ENCODE results near the gene NSG1. TPM values are rescaled to one million over a fixed set of nuclear protein-coding genes. Genes with fewer than 3 reads are reported as not detected.

NSG1 gene
- total RNA-seq, 2 experiments from 2014 or later: 10.3 to 10.4 TPM

DNA sequence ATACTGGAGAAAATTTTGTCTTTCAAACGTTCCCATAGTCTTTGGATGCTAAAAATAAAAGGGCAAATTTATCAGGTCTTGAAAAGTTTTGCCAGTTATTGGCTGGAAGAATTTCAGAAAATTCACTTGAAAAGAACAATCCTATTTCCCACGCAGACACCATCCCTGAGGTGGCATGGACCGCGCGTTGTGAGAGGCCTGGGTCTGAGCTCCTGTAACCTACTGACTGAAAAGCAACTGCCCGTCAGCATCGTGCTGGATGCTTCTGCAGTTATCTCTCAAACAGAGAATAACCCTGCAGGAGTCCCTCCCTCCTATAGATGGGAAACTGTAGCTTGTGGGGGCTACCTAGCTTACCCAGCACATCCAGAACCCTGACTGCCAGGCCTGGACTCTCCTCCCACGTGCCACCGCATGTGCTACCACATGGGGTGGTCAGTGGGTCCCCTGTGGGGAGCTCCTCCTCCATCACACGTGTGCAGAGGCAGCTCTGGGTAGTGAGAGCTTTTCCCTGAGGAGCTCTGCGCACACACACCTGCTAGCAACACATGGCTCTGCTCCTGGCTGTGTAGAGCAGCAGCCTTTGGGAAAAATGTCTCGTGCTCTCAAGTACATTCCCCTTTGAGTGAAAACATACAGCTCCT lies 36.1 kb downstream of the NSG1 start:
- Histone ChIP-seq H3K9me3 (ENCODE audit: control insufficient read depth in 1 of 2, insufficient read depth in 1 of 2, low read length in 2 of 2) (no peaks in the 10 kb centered on the region), H3K27me3 (ENCODE audit: control insufficient read depth in 1 of 2, insufficient read depth in 2 of 2, low read length in 2 of 2) (no peaks in the 10 kb centered on the region), H3K36me3 (ENCODE audit: insufficient read depth, low read length) (peaks cover 42% of the 10 kb centered on the region), H3K4me3 (ENCODE audit: low read length) (no peak overlapping the region), H3K27ac (ENCODE audit: low read depth in 1 of 2, low read length in 2 of 2) (no peak overlapping the region), H3K4me1 (ENCODE audit: insufficient read depth, low read length) (peaks cover 19% of the 10 kb centered on the region)
- Mint-ChIP-seq H3K4me1 (ENCODE audit: low read depth) (peaks cover 22% of the 10 kb centered on the region), H3K27me3 (no peaks in the 10 kb centered on the region), H3K36me3 (ENCODE audit: low read depth) (peaks cover 72% of the 10 kb centered on the region), H3K27ac (no peak overlapping the region), H3K4me3 (no peak overlapping the region), H3K9me3 (no peaks in the 10 kb centered on the region)
- no peak for DNase-seq
- intact Hi-C loops (cut with DNase I, micrococcal nuclease): no loop called here
- CTCF ChIA-PET: no interaction called here
- TF ChIP-seq, protein P1, sequence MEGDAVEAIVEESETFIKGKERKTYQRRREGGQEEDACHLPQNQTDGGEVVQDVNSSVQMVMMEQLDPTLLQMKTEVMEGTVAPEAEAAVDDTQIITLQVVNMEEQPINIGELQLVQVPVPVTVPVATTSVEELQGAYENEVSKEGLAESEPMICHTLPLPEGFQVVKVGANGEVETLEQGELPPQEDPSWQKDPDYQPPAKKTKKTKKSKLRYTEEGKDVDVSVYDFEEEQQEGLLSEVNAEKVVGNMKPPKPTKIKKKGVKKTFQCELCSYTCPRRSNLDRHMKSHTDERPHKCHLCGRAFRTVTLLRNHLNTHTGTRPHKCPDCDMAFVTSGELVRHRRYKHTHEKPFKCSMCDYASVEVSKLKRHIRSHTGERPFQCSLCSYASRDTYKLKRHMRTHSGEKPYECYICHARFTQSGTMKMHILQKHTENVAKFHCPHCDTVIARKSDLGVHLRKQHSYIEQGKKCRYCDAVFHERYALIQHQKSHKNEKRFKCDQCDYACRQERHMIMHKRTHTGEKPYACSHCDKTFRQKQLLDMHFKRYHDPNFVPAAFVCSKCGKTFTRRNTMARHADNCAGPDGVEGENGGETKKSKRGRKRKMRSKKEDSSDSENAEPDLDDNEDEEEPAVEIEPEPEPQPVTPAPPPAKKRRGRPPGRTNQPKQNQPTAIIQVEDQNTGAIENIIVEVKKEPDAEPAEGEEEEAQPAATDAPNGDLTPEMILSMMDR (IDR thresholded peaks at IDR 0.05): no peak
- POLR2A ChIA-PET: interaction anchor here (1.7 kb wide), 1 partner anchor 175 kb away, joined by 7 read pairs; the partner anchor contains the start of gene TMEM128
- ATAC-seq (ENCODE audit: poor library complexity): no peak

DNA sequence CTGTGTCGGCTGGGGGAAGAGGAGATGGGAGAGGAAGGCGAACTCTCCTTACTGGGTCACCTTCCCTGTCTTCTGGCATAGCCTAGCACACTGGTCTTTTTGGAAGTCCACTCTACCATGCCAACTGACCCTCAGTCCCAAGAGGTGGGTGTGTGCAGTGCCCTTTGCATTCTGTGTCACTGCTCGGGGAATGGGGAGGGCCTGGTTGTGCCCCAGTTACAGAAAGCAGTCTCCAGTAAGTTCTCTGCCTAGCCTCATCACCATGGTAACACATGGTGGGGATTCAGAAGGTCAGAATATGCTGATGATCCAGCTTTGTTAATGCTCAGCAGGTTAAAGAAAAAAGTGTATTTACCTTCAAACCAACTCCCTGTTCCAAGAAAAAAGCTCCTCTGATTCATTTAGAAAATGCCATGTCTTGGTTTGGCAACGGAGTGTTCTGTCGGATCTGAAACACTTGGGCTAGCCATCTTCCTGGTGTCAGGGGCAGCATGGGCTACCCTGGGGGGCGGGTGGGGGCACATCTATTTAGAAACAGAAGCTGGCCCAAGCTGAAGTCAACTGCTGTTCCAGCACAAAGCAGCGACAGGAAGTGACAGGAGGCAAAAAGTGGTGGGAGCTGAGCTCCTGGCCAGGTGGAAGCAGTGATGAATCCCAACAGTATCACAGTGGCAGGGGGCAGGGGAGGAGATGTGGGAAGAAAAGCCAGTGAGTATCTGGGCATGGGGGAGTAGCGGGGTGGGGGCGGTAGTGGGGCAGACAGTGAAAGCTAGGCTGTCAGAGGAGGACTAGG lies 37.0 kb downstream of the NSG1 start:
- Mint-ChIP-seq H3K36me3 (ENCODE audit: low read depth) (peaks cover 70% of the 10 kb centered on the region), H3K9me3 (no peaks in the 10 kb centered on the region), H3K27me3 (no peaks in the 10 kb centered on the region), H3K4me3 (no peak overlapping the region), H3K4me1 (ENCODE audit: low read depth) (peaks cover 12% of the 10 kb centered on the region), H3K27ac (no peak overlapping the region)
- DNase-seq (no peak), ATAC-seq (ENCODE audit: poor library complexity) (no peak)
- intact Hi-C loops (cut with DNase I, micrococcal nuclease): no loop called here
- peaks cover 10% of the 10 kb centered on the region for H3K4me1 ChIP-seq (ENCODE audit: insufficient read depth, low read length)
- H3K36me3 ChIP-seq (ENCODE audit: insufficient read depth, low read length): peaks cover 49% of the 10 kb centered on the region
- no peak overlapping the region for H3K4me3 ChIP-seq (ENCODE audit: low read length)
- H3K27ac ChIP-seq (ENCODE audit: low read depth in 1 of 2, low read length in 2 of 2): no peak overlapping the region
- ChIA-PET POLR2A (interaction anchor here (1.7 kb wide), 1 partner anchor 176 kb away, joined by 7 read pairs; the partner anchor contains the start of gene TMEM128), CTCF (no interaction called here)
- no peaks in the 10 kb centered on the region for H3K9me3 ChIP-seq (ENCODE audit: control insufficient read depth in 1 of 2, insufficient read depth in 1 of 2, low read length in 2 of 2)
- TF ChIP-seq, protein P1 (IDR thresholded peaks at IDR 0.05): no peak
- H3K27me3 ChIP-seq (ENCODE audit: control insufficient read depth in 1 of 2, insufficient read depth in 2 of 2, low read length in 2 of 2): no peaks in the 10 kb centered on the region

DNA sequence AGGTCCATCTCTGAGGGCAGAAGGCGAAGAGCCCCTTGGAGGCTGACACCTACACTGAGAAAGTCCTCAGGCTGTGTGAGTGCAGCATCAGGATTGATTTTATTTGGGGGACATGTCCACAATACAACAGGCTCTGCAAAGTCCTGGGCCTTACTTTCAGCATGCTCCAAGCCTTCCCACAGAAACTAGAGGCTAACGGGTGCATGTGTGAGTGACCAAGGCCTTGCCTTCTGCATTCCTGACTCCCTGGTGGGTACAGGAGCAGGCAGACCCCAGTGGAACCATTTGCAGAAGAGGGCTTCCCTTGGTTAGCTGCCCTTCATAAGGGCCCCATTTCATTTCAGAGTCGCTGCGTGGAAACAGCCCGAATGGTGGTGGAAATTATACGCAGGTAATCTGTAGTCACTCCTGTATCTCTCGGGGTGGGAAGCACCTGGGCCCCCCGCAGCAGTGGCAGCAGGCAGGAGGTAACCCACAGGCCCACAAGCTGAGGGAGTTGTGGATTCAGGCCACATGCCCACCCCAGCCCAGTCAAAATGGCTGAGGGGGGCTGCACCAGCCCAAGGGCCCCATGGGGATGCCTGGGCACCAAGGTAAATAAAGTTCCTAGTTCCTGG lies 37.7 kb downstream of the NSG1 start:
- peaks cover 64% of the 10 kb centered on the region for H3K36me3 Mint-ChIP-seq (ENCODE audit: low read depth)
- no peak for DNase-seq
- CTCF ChIA-PET: no interaction called here

More for the DNA sequence above, 37.7 kb downstream of the NSG1 start:
- POLR2A ChIA-PET: no interaction called here
- Mint-ChIP-seq H3K4me3 (no peak overlapping the region), H3K9me3 (no peaks in the 10 kb centered on the region), H3K4me1 (ENCODE audit: low read depth) (peaks cover 5% of the 10 kb centered on the region), H3K27ac (no peak overlapping the region), H3K27me3 (no peaks in the 10 kb centered on the region)
- Histone ChIP-seq H3K9me3 (ENCODE audit: control insufficient read depth in 1 of 2, insufficient read depth in 1 of 2, low read length in 2 of 2) (no peaks in the 10 kb centered on the region), H3K27me3 (ENCODE audit: control insufficient read depth in 1 of 2, insufficient read depth in 2 of 2, low read length in 2 of 2) (no peaks in the 10 kb centered on the region), H3K27ac (ENCODE audit: low read depth in 1 of 2, low read length in 2 of 2) (no peak overlapping the region), H3K4me3 (ENCODE audit: low read length) (no peak overlapping the region), H3K4me1 (ENCODE audit: insufficient read depth, low read length) (peaks cover 3% of the 10 kb centered on the region), H3K36me3 (ENCODE audit: insufficient read depth, low read length) (peaks cover 46% of the 10 kb centered on the region)
- ATAC-seq (ENCODE audit: poor library complexity): no peak
- intact Hi-C loops (cut with DNase I, micrococcal nuclease): loop anchor here in 1 of 2 experiments (5.0 kb wide), 1 partner anchor 32 kb away; no protein-coding TSS in a partner anchor
- TF ChIP-seq, protein P1 (IDR thresholded peaks at IDR 0.05): no peak

All from CD4-positive, alpha-beta T cell (primary cell).